Activated T-cell treated with anti-CD3 and anti-CD28 coated beads for 48 hours (primary cell): ENCODE data around the gene NRK.
"Not testable (repeated sequence)": the region's sequence is repeated elsewhere in the genome, so short reads cannot be mapped to it uniquely, and the experiment has no call there.

Experiments used
- DNase-seq: peaks from one replicate; pipeline ENCODE4 v3.0.0-alpha.2; 2020; ENCODE audit warnings: low read depth

The NRK gene

GRCh38 chrX:105822138-105823091 is at the start of gene NRK:
TSS of gene NRK (plus strand) at chrX:105822539. CDS start at chrX:105822846, 307 bp downstream.
- no peak for DNase-seq

GRCh38 chrX:105773801-105774200 is 48.5 kb upstream of the NRK start:
- DNase-seq = no peak

GRCh38 chrX:105775679-105776078 is 46.7 kb upstream of the NRK start:
- DNase-seq = no peak

- no peak for DNase-seq
Measured at GRCh38 chrX:105781804-105782203, 40.5 kb upstream of the NRK start.

- not testable (repeated sequence) for DNase-seq
Measured at GRCh38 chrX:105796877-105797276, 25.5 kb upstream of the NRK start.

GRCh38 chrX:105803891-105804290 is 18.4 kb upstream of the NRK start:
- DNase-seq = no peak

GRCh38 chrX:105805655-105806054 is 16.7 kb upstream of the NRK start:
- DNase-seq = not testable (repeated sequence)

- no peak for DNase-seq
Measured at GRCh38 chrX:105816517-105816916, 5.8 kb upstream of the NRK start.

- DNase-seq = no peak
Measured at GRCh38 chrX:105820247-105820646, 2.1 kb upstream of the NRK start.

- DNase-seq = no peak
Measured at GRCh38 chrX:105821471-105822121, 743 bp upstream of the NRK start.

GRCh38 chrX:105823092-105823455 is 735 bp downstream of the NRK start:
- no peak for DNase-seq

GRCh38 chrX:105829011-105829410 is 6.7 kb downstream of the NRK start:
- no peak for DNase-seq

- DNase-seq = no peak
Measured at GRCh38 chrX:105837232-105837631, 14.9 kb downstream of the NRK start.

- DNase-seq = no peak
Measured at GRCh38 chrX:105845631-105846030, 23.3 kb downstream of the NRK start.

GRCh38 chrX:105850100-105850499 is 27.8 kb downstream of the NRK start:
- not testable (repeated sequence) for DNase-seq

- no peak for DNase-seq
Measured at GRCh38 chrX:105865709-105866108, 43.4 kb downstream of the NRK start.

- DNase-seq = no peak
Measured at GRCh38 chrX:105869701-105870100, 47.4 kb downstream of the NRK start.

GRCh38 chrX:105870445-105870844 is 48.1 kb downstream of the NRK start:
- DNase-seq = no peak

- no peak for DNase-seq
Measured at GRCh38 chrX:105872941-105873340, 50.6 kb downstream of the NRK start.

- DNase-seq = no peak
Measured at GRCh38 chrX:105874790-105875189, 52.5 kb downstream of the NRK start.

GRCh38 chrX:105876658-105877057 is 54.3 kb downstream of the NRK start:
- DNase-seq = no peak

GRCh38 chrX:105880491-105880890 is 58.2 kb downstream of the NRK start:
- no peak for DNase-seq

GRCh38 chrX:105882581-105883275 is 60.4 kb downstream of the NRK start:
- DNase-seq = no peak
